Gastrocnemius medialis (tissue), 4 donors: Measurements from ENCODE around the gene DDI2. TPM values are rescaled to one million over a fixed set of nuclear protein-coding genes. Genes with fewer than 3 reads are reported as not detected.
A peak's percentile ranks its signal among the peaks of the same experiment; 100 is the strongest.

Experiments
- ATAC-seq, 2 donors: fragments of 150-250 bp; one replicate each; pipeline ENCODE4 v1.9.1; 2016
- DNase-seq, 2 donors: peaks; one replicate each; pipeline ENCODE4 v3.0.0-alpha.2; 2019
- H3K27ac ChIP-seq, 4 donors: fragments of 200-600 bp; sonication (generic); 1 replicate in 1 of 4; 2 replicates in 3 of 4; pipeline ENCODE4 v1.5.1; 2016 to 2018; ENCODE audit warnings: mild to moderate bottlenecking in 2 of 4, moderate library complexity in 1 of 4
- H3K27me3 ChIP-seq, 3 donors: fragments of 200-600 bp; sonication (generic) in 2 of 3; 1 replicate in 1 of 3; 2 replicates in 2 of 3; pipeline versions ENCODE4 v1.5.1 to v1.6.0; 2016 to 2019; ENCODE audit warnings: mild to moderate bottlenecking in 1 of 3, moderate library complexity in 1 of 3
- H3K36me3 ChIP-seq, 2 donors: fragments of 200-600 bp; sonication (generic) in 1 of 2; one replicate each; pipeline ENCODE4 v1.5.1; 2017 to 2018
- H3K4me1 ChIP-seq, 2 donors: fragments of 200-600 bp; sonication (generic) in 1 of 2; one replicate each; pipeline ENCODE4 v1.5.1; 2016 to 2017; ENCODE audit warnings: mild to moderate bottlenecking in 2 of 2
- H3K4me3 ChIP-seq, 4 donors: fragments of 200-600 bp; sonication (generic) in 3 of 4; 1 replicate in 1 of 4; 2 replicates in 3 of 4; pipeline ENCODE4 v1.5.1; 2016 to 2019; ENCODE audit warnings: mild to moderate bottlenecking in 2 of 4
- H3K9me3 ChIP-seq, 3 donors: fragments of 200-600 bp; sonication (generic) in 2 of 3; 1 replicate in 1 of 3; 2 replicates in 2 of 3; pipeline ENCODE4 v1.5.1; 2016 to 2019
- POLR2A ChIP-seq, 2 donors: fragments of 450-650 bp; IDR thresholded peaks; one replicate each; pipeline ENCODE4 v1.6.1; 2017; ENCODE audit warnings: antibody characterized with exemption in 2 of 2, mild to moderate bottlenecking in 2 of 2, moderate library complexity in 2 of 2
- in situ Hi-C, 4 donors: fragments of 200-750 bp; cut with MboI; loops; one replicate each; pipeline versions ENCODE4 v1.15.0 to v1.8.0; 2017; ENCODE audit warnings: low sequenced_read_pairs in 4 of 4
- intact Hi-C: fragments of 100-400 bp; cut with DNase I; formaldehyde crosslinking; loops from one replicate; pipeline ENCODE4 v1.15.1; 2023; ENCODE audit warnings: low total_unique reads
- total RNA-seq, 4 donors: library from RNA; depleted of rRNA; stranded (reverse); fragments of >200 nt; gene quantifications; one replicate each; pipeline versions ENCODE4 v1.1.0 to v1.2.3, GENCODE V29; 2016
- TF ChIP-seq, protein P1 (sequence below), 5 experiments: fragments of 450-650 bp in 3 of 5; fragments of 200-600 bp in 2 of 5; sonication (generic) in 2 of 5; IDR thresholded peaks in 4 of 5; conservative IDR thresholded peaks in 1 of 5; 1 replicate in 4 of 5; 2 replicates in 1 of 5; pipeline ENCODE4 v1.5.1; 2016 to 2019; ENCODE audit warnings: antibody characterized with exemption in 5 of 5, mild to moderate bottlenecking in 3 of 5, moderate library complexity in 3 of 5

The DDI2 gene
- total RNA-seq, 4 donors from 2014 or later, result 19.0 to 86.7 (median 34.2) TPM

- Histone ChIP-seq H3K4me3 (peak overlapping the region; percentile 66 to 80 (median 72)), H3K27ac (peak overlapping the region; percentile 85 to 98 (median 93)), H3K4me1 (peaks cover 53 to 57% of the 10 kb centered on the region in 2 donors), H3K27me3 (no peaks in the 10 kb centered on the region), H3K9me3 (no peaks in the 10 kb centered on the region), H3K36me3 (no peaks in the 10 kb centered on the region)
- no peak for DNase-seq
- TF ChIP-seq, protein P1, sequence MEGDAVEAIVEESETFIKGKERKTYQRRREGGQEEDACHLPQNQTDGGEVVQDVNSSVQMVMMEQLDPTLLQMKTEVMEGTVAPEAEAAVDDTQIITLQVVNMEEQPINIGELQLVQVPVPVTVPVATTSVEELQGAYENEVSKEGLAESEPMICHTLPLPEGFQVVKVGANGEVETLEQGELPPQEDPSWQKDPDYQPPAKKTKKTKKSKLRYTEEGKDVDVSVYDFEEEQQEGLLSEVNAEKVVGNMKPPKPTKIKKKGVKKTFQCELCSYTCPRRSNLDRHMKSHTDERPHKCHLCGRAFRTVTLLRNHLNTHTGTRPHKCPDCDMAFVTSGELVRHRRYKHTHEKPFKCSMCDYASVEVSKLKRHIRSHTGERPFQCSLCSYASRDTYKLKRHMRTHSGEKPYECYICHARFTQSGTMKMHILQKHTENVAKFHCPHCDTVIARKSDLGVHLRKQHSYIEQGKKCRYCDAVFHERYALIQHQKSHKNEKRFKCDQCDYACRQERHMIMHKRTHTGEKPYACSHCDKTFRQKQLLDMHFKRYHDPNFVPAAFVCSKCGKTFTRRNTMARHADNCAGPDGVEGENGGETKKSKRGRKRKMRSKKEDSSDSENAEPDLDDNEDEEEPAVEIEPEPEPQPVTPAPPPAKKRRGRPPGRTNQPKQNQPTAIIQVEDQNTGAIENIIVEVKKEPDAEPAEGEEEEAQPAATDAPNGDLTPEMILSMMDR (IDR thresholded peaks at IDR 0.05 in 4 of 5, conservative IDR thresholded peaks at IDR 0.05 in 1 of 5), result no peak
- TF ChIP-seq POLR2A (IDR thresholded peaks at IDR 0.05), result no peak
- in situ Hi-C loops (no loop called here), intact Hi-C loops (loop anchor here (5.0 kb wide), 1 partner anchor 66 kb away; the partner anchor contains the start of gene DDI2)
- no peak for ATAC-seq
Measured at GRCh38 chr1:15683345-15684039, 66.2 kb downstream of the DDI2 start.

GRCh38 chr1:15684042-15684461 lies 66.8 kb downstream of the DDI2 start, which contains the start of gene PLEKHM2:
TSS of gene PLEKHM2 (plus strand) at chr1:15684320. CDS start at chr1:15684559, 239 bp downstream.
- intact Hi-C loops (loop anchor here (5.0 kb wide), 1 partner anchor 67 kb away; the partner anchor contains the start of gene DDI2), in situ Hi-C loops (no loop called here)
- H3K9me3 ChIP-seq, result no peaks in the 10 kb centered on the region
- DNase-seq (peak in 1 of 2 donors; percentile 37), ATAC-seq (peak; percentile 20 to 47)
- H3K4me3 ChIP-seq, result peak within 1 kb of the TSS; percentile 66 to 92 (median 78)
- H3K27me3 ChIP-seq, result no peaks in the 10 kb centered on the region
- TF ChIP-seq, protein P1 (IDR thresholded peaks at IDR 0.05 in 4 of 5, conservative IDR thresholded peaks at IDR 0.05 in 1 of 5), result no peak
- peak in 1 of 2 donors; percentile 48 for TF ChIP-seq POLR2A (IDR thresholded peaks at IDR 0.05)
- H3K36me3 ChIP-seq, result no peaks in the 10 kb centered on the region
- peak within 1 kb of the TSS; percentile 90 to 98 (median 94) for H3K27ac ChIP-seq
- H3K4me1 ChIP-seq, result peaks cover 53 to 57% of the 10 kb centered on the region in 2 donors

DNA sequence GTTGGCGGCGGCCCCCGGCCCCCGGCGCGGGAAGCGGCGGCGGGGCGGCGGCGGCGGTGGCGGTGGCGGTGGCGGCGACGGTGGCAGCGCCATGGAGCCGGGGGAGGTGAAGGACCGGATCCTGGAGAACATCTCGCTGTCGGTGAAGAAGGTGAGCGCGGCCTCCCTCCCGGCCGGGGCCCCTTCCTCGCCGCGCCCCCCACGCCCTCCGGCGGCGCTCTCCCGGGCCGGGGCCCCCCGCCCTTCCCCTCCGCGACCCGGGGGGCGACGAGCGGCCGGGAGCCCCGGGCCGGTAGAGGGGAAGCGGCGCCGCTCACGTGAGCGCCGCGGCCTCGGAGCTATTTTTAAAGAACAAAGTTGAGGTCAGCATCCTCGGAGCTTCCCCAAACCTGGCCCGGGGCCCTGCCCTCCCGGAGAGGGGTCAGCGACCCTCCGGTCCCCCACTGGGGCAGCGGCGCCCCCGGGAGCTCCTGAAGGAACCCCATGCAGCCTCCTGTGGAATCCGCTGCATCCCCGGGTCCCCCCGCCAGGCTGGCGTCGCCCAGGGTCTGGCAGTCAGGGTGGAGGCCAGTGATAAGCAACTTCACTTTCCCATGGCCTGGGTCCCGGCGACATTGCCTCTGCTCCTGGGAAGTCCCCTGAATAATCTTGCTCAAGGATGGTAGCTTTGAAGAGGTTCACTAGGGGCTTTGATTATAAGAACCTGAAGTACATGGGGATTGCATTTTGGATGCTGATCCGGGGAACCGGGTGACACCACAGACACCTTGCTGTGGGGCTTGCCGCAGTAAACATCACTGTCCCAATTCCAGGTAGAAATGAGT lies 67.4 kb downstream of the DDI2 start:
- in situ Hi-C loops, result no loop called here
- Histone ChIP-seq H3K4me3 (peak overlapping the region; percentile 66 to 92 (median 78)), H3K9me3 (no peaks in the 10 kb centered on the region), H3K36me3 (no peaks in the 10 kb centered on the region), H3K27ac (peak overlapping the region; percentile 90 to 97 (median 93)), H3K27me3 (no peaks in the 10 kb centered on the region), H3K4me1 (peaks cover 53 to 57% of the 10 kb centered on the region in 2 donors)
- ATAC-seq (peak; percentile 13 to 18), DNase-seq (peak in 1 of 2 donors; percentile 59)
- intact Hi-C loops, result loop anchor here (5.0 kb wide), 1 partner anchor 67 kb away; the partner anchor contains the start of gene DDI2
- TF ChIP-seq POLR2A (IDR thresholded peaks at IDR 0.05), result peak; percentile 51 to 78
- TF ChIP-seq, protein P1 (IDR thresholded peaks at IDR 0.05 in 4 of 5, conservative IDR thresholded peaks at IDR 0.05 in 1 of 5), result peak in 3 of 5 experiments; percentile 17 to 19 (median 19)

DNA sequence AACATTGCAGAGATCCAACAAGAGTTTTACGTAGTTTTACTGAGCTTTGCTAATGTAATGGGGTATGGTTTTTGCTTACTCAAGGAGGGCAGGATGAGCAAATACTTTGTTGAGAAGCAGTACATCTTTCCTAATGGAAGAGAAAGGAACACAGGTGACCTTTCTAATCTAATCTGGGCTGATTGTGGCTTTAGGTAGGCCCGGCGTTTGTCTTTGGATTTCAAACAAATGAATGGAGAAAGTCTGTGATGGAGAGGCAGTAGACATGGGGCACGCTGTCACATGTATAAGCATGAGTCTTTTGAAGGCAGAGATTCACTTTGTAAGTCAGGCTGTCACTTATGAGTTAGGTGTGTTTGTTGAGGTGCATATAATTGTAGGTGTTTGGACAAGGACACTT lies 68.6 kb downstream of the DDI2 start:
- ATAC-seq (peak; percentile 2 to 16), DNase-seq (no peak)
- Histone ChIP-seq H3K9me3 (no peaks in the 10 kb centered on the region), H3K27me3 (no peaks in the 10 kb centered on the region), H3K4me1 (peaks cover 48 to 53% of the 10 kb centered on the region in 2 donors), H3K36me3 (no peaks in the 10 kb centered on the region), H3K27ac (peak overlapping the region; percentile 90 to 97 (median 93)), H3K4me3 (peak overlapping the region in 3 of 4 donors; percentile 66 to 92 (median 68))
- in situ Hi-C loops, result no loop called here
- intact Hi-C loops, result no loop called here
- TF ChIP-seq POLR2A (IDR thresholded peaks at IDR 0.05), result no peak
